Measurements from ENCODE around the gene STRIP1. TPM values are rescaled to one million over a fixed set of nuclear protein-coding genes. Genes with fewer than 3 reads are reported as not detected.

STRIP1 gene
- total RNA-seq, 1 donor from 2014 or later, result 44.5 TPM

GRCh38 chr1:110049801-110050601 lies 15.6 kb downstream of the STRIP1 start:
- FAIRE-seq (no peak), DNase-seq (ENCODE audit: low read depth) (no peak)
- no peak overlapping the region for H3K4me3 ChIP-seq (ENCODE audit: low read depth, low read length)
- peaks cover 47% of the 10 kb centered on the region for H3K36me3 ChIP-seq (ENCODE audit: control insufficient read depth, insufficient read depth, low read length)
- no peaks in the 10 kb centered on the region for H3K27me3 ChIP-seq (ENCODE audit: control insufficient read depth, insufficient read depth, low read length)
- no peak for TF ChIP-seq CTCF (IDR thresholded peaks at IDR 0.05; ENCODE audit: insufficient read depth, low read length, severe bottlenecking)

- H3K27me3 ChIP-seq (ENCODE audit: control insufficient read depth, insufficient read depth, low read length), result no peaks in the 10 kb centered on the region
- peaks cover 46% of the 10 kb centered on the region for H3K36me3 ChIP-seq (ENCODE audit: control insufficient read depth, insufficient read depth, low read length)
- no peak overlapping the region for H3K4me3 ChIP-seq (ENCODE audit: low read depth, low read length)
- DNase-seq (ENCODE audit: low read depth) (no peak), FAIRE-seq (no peak)
- TF ChIP-seq CTCF (IDR thresholded peaks at IDR 0.05; ENCODE audit: insufficient read depth, low read length, severe bottlenecking), result no peak
Observed at GRCh38 chr1:110050602-110051261, 16.3 kb downstream of the STRIP1 start.

- no peak for DNase-seq (ENCODE audit: low read depth)
- TF ChIP-seq CTCF (IDR thresholded peaks at IDR 0.05; ENCODE audit: insufficient read depth, low read length, severe bottlenecking), result no peak
- H3K27me3 ChIP-seq (ENCODE audit: control insufficient read depth, insufficient read depth, low read length), result no peaks in the 10 kb centered on the region
- peaks cover 45% of the 10 kb centered on the region for H3K36me3 ChIP-seq (ENCODE audit: control insufficient read depth, insufficient read depth, low read length)
- FAIRE-seq, result no peak
- no peak overlapping the region for H3K4me3 ChIP-seq (ENCODE audit: low read depth, low read length)
Observed at GRCh38 chr1:110051262-110051648, 16.8 kb downstream of the STRIP1 start.

- no peak overlapping the region for H3K4me3 ChIP-seq (ENCODE audit: low read depth, low read length)
- DNase-seq (ENCODE audit: low read depth), result peak; percentile 33
- TF ChIP-seq CTCF (IDR thresholded peaks at IDR 0.05; ENCODE audit: insufficient read depth, low read length, severe bottlenecking), result peak; percentile 99
- peaks cover 38% of the 10 kb centered on the region for H3K36me3 ChIP-seq (ENCODE audit: control insufficient read depth, insufficient read depth, low read length)
- no peak for FAIRE-seq
- no peaks in the 10 kb centered on the region for H3K27me3 ChIP-seq (ENCODE audit: control insufficient read depth, insufficient read depth, low read length)
Observed at GRCh38 chr1:110053552-110054428, 19.4 kb downstream of the STRIP1 start.

- Histone ChIP-seq H3K27me3 (ENCODE audit: control insufficient read depth, insufficient read depth, low read length) (no peaks in the 10 kb centered on the region), H3K36me3 (ENCODE audit: control insufficient read depth, insufficient read depth, low read length) (peaks cover 31% of the 10 kb centered on the region), H3K4me3 (ENCODE audit: low read depth, low read length) (no peak overlapping the region)
- DNase-seq (ENCODE audit: low read depth) (no peak), FAIRE-seq (no peak)
- no peak for TF ChIP-seq CTCF (IDR thresholded peaks at IDR 0.05; ENCODE audit: insufficient read depth, low read length, severe bottlenecking)
Observed at GRCh38 chr1:110055493-110056284, 21.3 kb downstream of the STRIP1 start.

All from bronchial epithelial cell (primary cell).